GM21423 (cell line): ENCODE results near the gene MDH1.

ENCODE experiments used
- ATAC-seq: cut with Tn5 transposase; IDR thresholded peaks from one replicate; pipeline ENCODE4 v1.9.1; 2021; ENCODE audit warnings: mild to moderate bottlenecking, moderate library complexity; ENCODE audit not compliant: unreplicated experiment

MDH1 gene

GRCh38 chr2:63628403-63628942 lies 39.7 kb downstream of the MDH1 start:
- ATAC-seq, result no peak

GRCh38 chr2:63631501-63631900 lies 42.7 kb downstream of the MDH1 start:
- ATAC-seq, result no peak

- no peak for ATAC-seq
These were observed 43.6 kb downstream of the MDH1 start for GRCh38 chr2:63632382-63632781.

GRCh38 chr2:63639344-63639743 lies 50.6 kb downstream of the MDH1 start:
- ATAC-seq, result no peak

GRCh38 chr2:63642946-63643345 lies 54.2 kb downstream of the MDH1 start:
- ATAC-seq, result no peak

GRCh38 chr2:63643486-63643885 lies 54.7 kb downstream of the MDH1 start:
- no peak for ATAC-seq

GRCh38 chr2:63648632-63649031 lies 59.9 kb downstream of the MDH1 start:
- no peak for ATAC-seq

GRCh38 chr2:63649829-63650228 lies 61.1 kb downstream of the MDH1 start:
- no peak for ATAC-seq

GRCh38 chr2:63650756-63651155 lies 62.0 kb downstream of the MDH1 start:
- no peak for ATAC-seq

GRCh38 chr2:63651356-63651755 lies 62.6 kb downstream of the MDH1 start:
- ATAC-seq, result no peak

- no peak for ATAC-seq
These were observed 63.3 kb downstream of the MDH1 start for GRCh38 chr2:63651861-63652651.

- no peak for ATAC-seq
These were observed 63.9 kb downstream of the MDH1 start for GRCh38 chr2:63652652-63652985.

- no peak for ATAC-seq
These were observed 66.2 kb downstream of the MDH1 start for GRCh38 chr2:63654959-63655358.
